Inflammatory macrophage treated with lipopolysaccharide for 1 hour (primary cell): Measurements from ENCODE around the gene SEPTIN5.

Experiments used
- DNase-seq, 2 donors: peaks; one replicate each; pipeline ENCODE4 v3.0.0-alpha.2; 2020 to 2022

The SEPTIN5 gene

GRCh38 chr22:19763458-19764298 lies 49.4 kb downstream of the SEPTIN5 start:
- DNase-seq: no peak

- DNase-seq: no peak
Observed at GRCh38 chr22:19764299-19764593, 49.9 kb downstream of the SEPTIN5 start.

GRCh38 chr22:19764636-19765476 lies 50.6 kb downstream of the SEPTIN5 start:
- DNase-seq: no peak

- peak in 1 of 2 donors; percentile 54 for DNase-seq
Observed at GRCh38 chr22:19765477-19766239, 51.4 kb downstream of the SEPTIN5 start.

GRCh38 chr22:19766240-19766510 lies 51.9 kb downstream of the SEPTIN5 start:
- no peak for DNase-seq

GRCh38 chr22:19766511-19767426 lies 52.5 kb downstream of the SEPTIN5 start:
- DNase-seq: peak; percentile 59 to 76

- DNase-seq: no peak
Observed at GRCh38 chr22:19767427-19768341, 53.4 kb downstream of the SEPTIN5 start.

GRCh38 chr22:19769393-19769715 lies 55.1 kb downstream of the SEPTIN5 start:
- DNase-seq: no peak

- no peak for DNase-seq
Observed at GRCh38 chr22:19770349-19771220, 56.3 kb downstream of the SEPTIN5 start.

GRCh38 chr22:19772422-19772672 lies 58.0 kb downstream of the SEPTIN5 start:
- no peak for DNase-seq
